Measurements from ENCODE around the gene ANKS6.

ANKS6 gene

GRCh38 chr9:98766586-98766985 is 29.8 kb downstream of the ANKS6 start:
- no peak for TF ChIP-seq Cebpa-rat (IDR thresholded peaks at IDR 0.05)

GRCh38 chr9:98765256-98765655 is 31.1 kb downstream of the ANKS6 start:
- no peaks in the 10 kb centered on the region for H4K20me1 ChIP-seq
- H3K27me3 ChIP-seq, result no peaks in the 10 kb centered on the region
- H3K36me3 ChIP-seq, result peaks cover 9 to 94% (median 66%) of the 10 kb centered on the region in 11 experiments
- H3K9ac ChIP-seq, result no peak overlapping the region
- no peak overlapping the region for H3K4me3 ChIP-seq
- H3K27ac ChIP-seq, result no peak overlapping the region
- no peak for TF ChIP-seq Cebpa-rat (IDR thresholded peaks at IDR 0.05)
- H3K9me3 ChIP-seq (replicated peaks in 1 of 11), result peaks cover 0 to 8% (median 5%) of the 10 kb centered on the region in 11 experiments; a peak in 5 of 22 replicates
- H3K4me2 ChIP-seq, result no peak overlapping the region
- H3K4me1 ChIP-seq, result no peaks in the 10 kb centered on the region

More at GRCh38 chr9:98766586-98766985, 29.8 kb downstream of the ANKS6 start:
- Histone ChIP-seq H3K27ac (no peak overlapping the region), H4K20me1 (no peaks in the 10 kb centered on the region), H3K4me3 (no peak overlapping the region), H3K36me3 (peaks cover 14 to 94% (median 70%) of the 10 kb centered on the region in 11 experiments), H3K9me3 (replicated peaks in 1 of 11) (peaks cover 0 to 8% (median 5%) of the 10 kb centered on the region in 11 experiments; a peak in 4 of 22 replicates), H3K4me1 (no peaks in the 10 kb centered on the region), H3K27me3 (no peaks in the 10 kb centered on the region), H3K4me2 (no peak overlapping the region), H3K9ac (no peak overlapping the region)

GRCh38 chr9:98763986-98764745 is 32.2 kb downstream of the ANKS6 start:
- Histone ChIP-seq H4K20me1 (no peaks in the 10 kb centered on the region), H3K27me3 (no peaks in the 10 kb centered on the region), H3K4me3 (no peak overlapping the region), H3K4me1 (no peaks in the 10 kb centered on the region), H3K27ac (no peak overlapping the region), H3K4me2 (no peak overlapping the region), H3K9me3 (replicated peaks in 1 of 11) (peaks cover 5 to 16% (median 10%) of the 10 kb centered on the region in 11 experiments; a peak in 20 of 22 replicates), H3K9ac (no peak overlapping the region), H3K36me3 (peaks cover 15 to 94% (median 66%) of the 10 kb centered on the region in 11 experiments)
- TF ChIP-seq Cebpa-rat (IDR thresholded peaks at IDR 0.05), result no peak

- no peak overlapping the region for H3K27ac ChIP-seq
- H3K27me3 ChIP-seq, result no peaks in the 10 kb centered on the region
- TF ChIP-seq Cebpa-rat (IDR thresholded peaks at IDR 0.05), result no peak
Measured at GRCh38 chr9:98760231-98760630, 36.1 kb downstream of the ANKS6 start.

GRCh38 chr9:98755006-98755618 is 41.2 kb downstream of the ANKS6 start:
- peaks cover 0 to 8% (median 0%) of the 10 kb centered on the region in 10 experiments; a peak in 3 of 20 replicates for H3K4me1 ChIP-seq
- H3K36me3 ChIP-seq, result peaks cover 37 to 93% (median 85%) of the 10 kb centered on the region in 11 experiments
- no peaks in the 10 kb centered on the region for H3K27me3 ChIP-seq
- H3K9me3 ChIP-seq (replicated peaks in 1 of 11), result peaks cover 17 to 20% (median 18%) of the 10 kb centered on the region in 11 experiments; a peak in 21 of 22 replicates
- no peak overlapping the region for H3K27ac ChIP-seq
- no peaks in the 10 kb centered on the region for H4K20me1 ChIP-seq
- H3K9ac ChIP-seq, result no peak overlapping the region
- no peak overlapping the region for H3K4me2 ChIP-seq
- no peak for TF ChIP-seq Cebpa-rat (IDR thresholded peaks at IDR 0.05)
- no peak overlapping the region for H3K4me3 ChIP-seq

More at GRCh38 chr9:98760231-98760630, 36.1 kb downstream of the ANKS6 start:
- Histone ChIP-seq H4K20me1 (no peaks in the 10 kb centered on the region), H3K9ac (no peak overlapping the region), H3K4me1 (no peaks in the 10 kb centered on the region), H3K4me2 (no peak overlapping the region), H3K36me3 (peaks cover 31 to 84% (median 63%) of the 10 kb centered on the region in 11 experiments), H3K9me3 (replicated peaks in 1 of 11) (peaks cover 17 to 28% (median 22%) of the 10 kb centered on the region in 11 experiments; a peak in 21 of 22 replicates), H3K4me3 (no peak overlapping the region)

- H3K36me3 ChIP-seq, result peaks cover 35 to 98% (median 84%) of the 10 kb centered on the region in 11 experiments
- no peak overlapping the region for H3K9ac ChIP-seq
- peaks cover 0 to 8% (median 0%) of the 10 kb centered on the region in 10 experiments; a peak in 3 of 20 replicates for H3K4me1 ChIP-seq
- no peaks in the 10 kb centered on the region for H3K9me3 ChIP-seq (replicated peaks in 1 of 11)
- H3K27me3 ChIP-seq, result no peaks in the 10 kb centered on the region
- TF ChIP-seq Cebpa-rat (IDR thresholded peaks at IDR 0.05), result no peak
- H3K27ac ChIP-seq, result no peak overlapping the region
- 0 out of 22 replicates have a peak, but pooled peaks cover 0 to 6% (median 0%) of the 10 kb centered on the region in 11 experiments for H4K20me1 ChIP-seq
- no peak overlapping the region for H3K4me3 ChIP-seq
- H3K4me2 ChIP-seq, result no peak overlapping the region
Measured at GRCh38 chr9:98751210-98751609, 45.1 kb downstream of the ANKS6 start.

- Histone ChIP-seq H3K9me3 (replicated peaks in 1 of 11) (no peaks in the 10 kb centered on the region), H4K20me1 (0 out of 22 replicates have a peak, but pooled peaks cover 0 to 6% (median 0%) of the 10 kb centered on the region in 11 experiments), H3K27ac (no peak overlapping the region), H3K4me1 (peaks cover 0 to 8% (median 0%) of the 10 kb centered on the region in 10 experiments; a peak in 3 of 20 replicates), H3K9ac (no peak overlapping the region), H3K4me3 (no peak overlapping the region), H3K27me3 (no peaks in the 10 kb centered on the region), H3K4me2 (no peak overlapping the region; a peak in 1 of 22 replicates), H3K36me3 (peaks cover 28 to 98% (median 84%) of the 10 kb centered on the region in 11 experiments)
- TF ChIP-seq Cebpa-rat (IDR thresholded peaks at IDR 0.05), result 0 out of 22 replicates have a peak, but pooled peaks of 1 of the 11 experiments have one; percentile 21
Measured at GRCh38 chr9:98750364-98751060, 45.8 kb downstream of the ANKS6 start.

GRCh38 chr9:98747476-98747875 is 48.9 kb downstream of the ANKS6 start:
- no peak overlapping the region for H3K4me2 ChIP-seq

More at GRCh38 chr9:98747476-98747875, 48.9 kb downstream of the ANKS6 start:
- Histone ChIP-seq H3K9me3 (replicated peaks in 1 of 11) (no peaks in the 10 kb centered on the region), H4K20me1 (0 out of 22 replicates have a peak, but pooled peaks cover 0 to 6% (median 0%) of the 10 kb centered on the region in 11 experiments), H3K36me3 (peaks cover 19 to 89% (median 73%) of the 10 kb centered on the region in 11 experiments; a peak in 21 of 22 replicates), H3K27ac (no peak overlapping the region), H3K4me3 (no peak overlapping the region), H3K27me3 (no peaks in the 10 kb centered on the region), H3K9ac (no peak overlapping the region), H3K4me1 (peaks cover 6 to 13% (median 10%) of the 10 kb centered on the region in 10 experiments; a peak in 14 of 20 replicates)
- no peak for TF ChIP-seq Cebpa-rat (IDR thresholded peaks at IDR 0.05)
